ENCODE measurements around the gene TAAR5. TPM values are rescaled to one million over a fixed set of nuclear protein-coding genes. Genes with fewer than 3 reads are reported as not detected.
"Not testable (repeated sequence)": the region's sequence is repeated elsewhere in the genome, so short reads cannot be mapped to it uniquely, and the experiment has no call there.

Gene TAAR5
- total RNA-seq, 1 donor from 2014 or later, result not detected

- DNase-seq (ENCODE audit: low spot score), result no peak
Measured at GRCh38 chr6:132570221-132570777, 19.2 kb downstream of the TAAR5 start, which contains the start of gene TAAR6. TAAR6 (plus strand) TSS chr6:132570322; CDS start chr6:132570322, 0 bp downstream.

GRCh38 chr6:132569170-132569569, 20.4 kb downstream of the TAAR5 start:
- no peak for DNase-seq (ENCODE audit: low spot score)

GRCh38 chr6:132568611-132569010, 20.9 kb downstream of the TAAR5 start:
- DNase-seq (ENCODE audit: low spot score), result no peak

DNA sequence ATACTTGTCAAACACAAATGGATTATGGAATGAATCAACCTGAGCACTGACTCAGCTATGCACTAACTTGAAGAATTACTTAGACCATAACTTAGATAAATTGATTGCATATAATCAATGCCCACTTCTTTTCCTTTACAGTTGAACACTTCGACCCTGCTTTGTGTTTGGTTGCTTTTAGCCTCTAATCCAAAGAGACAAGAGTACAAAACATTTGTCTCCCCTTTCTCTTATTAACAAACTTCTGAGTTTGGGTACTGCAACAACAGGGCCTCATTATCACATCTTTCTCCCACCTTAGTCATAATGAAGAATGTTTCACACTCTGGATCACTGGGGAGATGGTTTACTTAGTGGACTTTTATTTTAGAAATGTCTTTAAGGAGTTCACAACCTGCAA, 22.0 kb downstream of the TAAR5 start:
- no peak for DNase-seq (ENCODE audit: low spot score)

DNA sequence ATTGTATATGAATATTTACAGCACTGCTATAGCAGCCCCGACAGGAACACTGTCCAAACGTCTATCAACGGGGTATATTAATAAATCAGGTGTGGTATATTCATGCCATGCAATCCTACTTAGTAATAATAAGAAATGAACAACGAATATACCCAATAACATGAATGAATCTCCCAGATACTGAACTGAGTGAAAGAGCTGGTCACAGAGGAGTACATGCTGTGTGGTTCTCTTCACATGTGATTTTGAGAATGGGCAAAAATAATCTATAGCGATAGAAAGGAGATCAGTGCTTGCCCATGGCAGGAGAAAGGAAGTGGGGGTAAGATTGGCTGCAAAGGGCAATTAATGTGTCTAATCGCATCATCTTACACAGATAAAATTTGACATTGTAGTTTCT, 23.1 kb downstream of the TAAR5 start:
- no peak for DNase-seq (ENCODE audit: low spot score)

GRCh38 chr6:132560087-132560486, 29.5 kb downstream of the TAAR5 start:
- not testable (repeated sequence) for DNase-seq (ENCODE audit: low spot score)

DNA sequence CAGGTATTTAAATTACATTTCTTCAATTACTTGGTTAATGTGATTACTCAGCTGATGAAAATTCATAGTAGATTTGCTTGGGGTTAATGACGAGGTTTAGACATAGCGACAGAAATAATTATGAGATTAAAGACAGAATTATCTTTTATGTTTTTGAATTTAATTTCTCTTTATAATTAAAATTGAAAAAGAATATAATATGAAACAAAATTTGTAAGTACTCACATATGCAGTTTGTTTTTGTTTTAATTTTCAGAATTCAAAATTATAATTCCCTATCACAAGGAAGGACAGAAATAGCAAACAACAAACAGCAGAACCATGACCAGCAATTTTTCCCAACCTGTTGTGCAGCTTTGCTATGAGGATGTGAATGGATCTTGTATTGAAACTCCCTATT, 37.2 kb downstream of the TAAR5 start, which contains the start of gene TAAR8:
Gene TAAR8 (plus strand): TSS at position 301 of the 400 bp plus-strand sequence. CDS start 21 bp downstream, at position 322.
- no peak for DNase-seq (ENCODE audit: low spot score)

- DNase-seq (ENCODE audit: low spot score), result no peak
Measured at GRCh38 chr6:132551214-132551613, 38.3 kb downstream of the TAAR5 start.

DNA sequence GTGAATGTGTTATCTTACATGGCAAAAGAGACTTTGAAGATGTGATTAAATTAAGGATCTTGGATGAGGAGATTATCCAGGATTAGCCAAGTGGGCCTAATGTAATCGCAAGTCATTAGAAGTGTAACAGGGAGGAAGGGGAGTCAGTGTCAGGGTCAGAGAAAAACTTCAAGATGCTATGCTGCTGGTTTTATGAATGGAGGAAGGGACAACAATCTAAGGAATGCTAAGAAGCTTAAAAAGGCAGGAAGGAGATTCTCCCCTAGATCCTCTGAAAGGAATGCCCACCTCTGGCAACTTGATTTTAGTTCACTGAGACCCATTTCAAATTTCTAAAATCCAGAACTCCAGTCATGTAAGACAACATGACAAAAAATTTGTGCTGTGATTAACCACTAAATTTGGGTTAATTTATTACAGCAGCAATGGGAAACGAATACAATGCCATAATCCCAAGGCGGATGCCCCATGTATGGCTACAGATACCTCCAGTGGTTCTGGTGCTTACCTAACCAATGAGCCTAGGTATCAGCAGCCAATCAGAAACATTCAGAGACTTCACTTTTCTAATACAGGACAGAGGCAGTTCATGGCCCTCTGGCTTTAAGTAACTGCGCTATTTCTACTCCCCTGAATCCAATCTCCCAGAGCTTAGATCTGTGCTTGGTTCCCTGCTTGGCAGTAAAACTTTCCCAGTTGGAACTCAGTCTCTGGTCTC, 40.6 kb downstream of the TAAR5 start:
- no peak for DNase-seq (ENCODE audit: low spot score)

DNA sequence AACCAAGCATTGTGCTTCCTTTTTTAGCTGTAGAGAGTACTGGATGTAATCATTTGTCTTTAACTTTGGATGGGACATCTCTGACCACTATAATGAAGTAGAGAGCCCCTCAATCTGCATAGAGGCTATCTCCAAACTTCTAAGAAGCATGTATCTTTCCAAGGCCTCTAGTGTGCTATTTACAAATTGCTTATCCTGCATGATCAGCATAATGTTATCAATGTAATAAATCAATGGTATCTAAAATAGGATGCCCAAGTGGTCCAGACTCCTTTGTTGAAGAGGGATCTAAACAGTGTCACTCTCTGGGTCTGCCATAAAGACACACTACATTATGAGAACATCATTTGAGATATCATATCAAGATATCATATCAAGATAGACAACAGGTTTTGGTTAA, 44.7 kb downstream of the TAAR5 start:
- DNase-seq (ENCODE audit: low spot score), result no peak

Other genes with a start within 250 kb of the TAAR5 start
- gene MOXD1, start 188.3 kb downstream of the TAAR5 start, total RNA-seq (ENCODE audit: insufficient read depth, low replicate concordance), result 3.4 TPM
- gene STX7, start 76.6 kb downstream of the TAAR5 start, total RNA-seq (ENCODE audit: insufficient read depth, low replicate concordance), result 33.5 TPM
- not detected for gene TAAR9, start 51.5 kb downstream of the TAAR5 start, total RNA-seq (ENCODE audit: insufficient read depth, low replicate concordance)
- gene TAAR8, start 37.1 kb downstream of the TAAR5 start, total RNA-seq (ENCODE audit: insufficient read depth, low replicate concordance), result not detected
- not detected for gene TAAR6, start 19.4 kb downstream of the TAAR5 start, total RNA-seq (ENCODE audit: insufficient read depth, low replicate concordance)
- gene TAAR2, start 34.5 kb upstream of the TAAR5 start, total RNA-seq (ENCODE audit: insufficient read depth, low replicate concordance), result 2.4 TPM
- not detected for gene TAAR1, start 69.4 kb upstream of the TAAR5 start, total RNA-seq (ENCODE audit: insufficient read depth, low replicate concordance)
- gene VNN1, start 124.3 kb upstream of the TAAR5 start, total RNA-seq (ENCODE audit: insufficient read depth, low replicate concordance), result 1.4 TPM
- 3.1 TPM for gene VNN2, start 168.2 kb upstream of the TAAR5 start, total RNA-seq (ENCODE audit: insufficient read depth, low replicate concordance)
- gene SLC18B1, start 208.9 kb upstream of the TAAR5 start, total RNA-seq (ENCODE audit: insufficient read depth, low replicate concordance), result 4.1 TPM
- gene RPS12, start 224.8 kb upstream of the TAAR5 start, total RNA-seq (ENCODE audit: insufficient read depth, low replicate concordance), result 873 TPM

All from umbilical cord (tissue), 2 donors.